OCI-LY7 (cell line): ENCODE data around the gene LDAH.

ENCODE experiments used
- CTCF ChIP-seq: fragments of 200-600 bp; sonication (generic); conservative IDR thresholded peaks from 2 replicates; pipeline ENCODE4 v1.5.1; 2014; ENCODE audit warnings: mild to moderate bottlenecking, antibody characterized with exemption, low read length, moderate library complexity, mixed read lengths
- EZH2phosphoT487 ChIP-seq: fragments of 200-600 bp; sonication (generic); IDR thresholded peaks from 2 replicates; pipeline ENCODE4 v1.6.1; 2018; ENCODE audit warnings: low read depth, borderline replicate concordance, mild to moderate bottlenecking, mixed run types, antibody characterized with exemption, low read length, moderate library complexity, mixed read lengths

- TF ChIP-seq CTCF (no peak), EZH2phosphoT487 (no peak)
These were observed 181.5 kb downstream of the LDAH start for GRCh38 chr2:20641123-20641985.
